GM19468 (cell line): ENCODE data around the gene MCF2L2.

Source experiments
- ATAC-seq: cut with Tn5 transposase; IDR thresholded peaks from one replicate; pipeline ENCODE4 v1.9.1; 2021; ENCODE audit warnings: mild to moderate bottlenecking, moderate library complexity, moderate number of reproducible peaks; ENCODE audit not compliant: unreplicated experiment; ENCODE audit errors: extremely low read depth

MCF2L2 gene

DNA sequence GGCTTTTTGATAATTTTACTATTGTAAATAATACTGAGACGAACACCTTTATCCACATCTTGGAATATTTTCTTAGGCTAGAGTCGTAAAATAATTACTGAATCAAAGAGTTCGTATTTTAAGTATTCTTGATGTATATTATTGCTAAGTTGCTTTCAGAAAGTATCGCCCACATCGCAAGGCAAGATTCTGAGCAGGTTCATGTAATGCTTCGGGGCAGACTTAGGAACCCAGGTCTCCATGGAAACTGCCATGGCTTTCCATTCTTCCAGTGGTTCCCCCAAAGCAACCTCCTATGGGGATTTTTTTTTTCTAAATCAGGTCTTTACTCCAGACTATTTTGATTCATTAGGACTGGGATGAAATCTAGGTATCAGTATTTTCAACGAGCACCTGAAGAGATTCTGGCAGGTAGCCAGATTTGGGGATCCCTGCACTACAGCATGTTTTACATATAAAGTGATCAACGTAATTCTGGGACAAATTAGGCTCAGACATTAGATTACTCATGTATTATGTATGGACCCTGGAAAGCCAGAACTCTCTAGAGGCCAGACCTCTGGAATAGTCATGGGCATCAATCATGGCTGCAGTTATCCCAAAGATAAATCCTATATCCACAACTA is 88.8 kb downstream of the MCF2L2 start:
- no peak for ATAC-seq

DNA sequence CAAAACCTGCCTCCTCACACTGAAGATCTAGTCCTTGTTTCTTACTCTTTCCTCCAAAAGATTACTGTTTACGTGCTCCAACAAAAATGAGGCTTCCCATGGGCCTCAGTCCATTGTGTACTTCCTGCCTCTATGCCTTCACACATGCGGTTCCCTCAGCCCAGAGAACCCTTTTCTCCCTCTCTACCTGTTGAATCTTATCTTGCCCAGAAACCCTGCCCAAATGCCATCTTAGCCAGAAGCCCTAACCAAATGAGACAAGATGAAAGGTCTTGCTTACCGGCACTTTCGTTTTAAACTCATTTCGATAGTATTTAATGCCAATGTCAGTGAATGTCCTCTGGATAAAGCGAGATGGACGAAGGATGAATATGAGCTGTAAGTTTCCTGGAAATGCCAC is 89.9 kb downstream of the MCF2L2 start:
- ATAC-seq: no peak

GRCh38 chr3:183332487-183332886 is 95.9 kb downstream of the MCF2L2 start:
- ATAC-seq: no peak

DNA sequence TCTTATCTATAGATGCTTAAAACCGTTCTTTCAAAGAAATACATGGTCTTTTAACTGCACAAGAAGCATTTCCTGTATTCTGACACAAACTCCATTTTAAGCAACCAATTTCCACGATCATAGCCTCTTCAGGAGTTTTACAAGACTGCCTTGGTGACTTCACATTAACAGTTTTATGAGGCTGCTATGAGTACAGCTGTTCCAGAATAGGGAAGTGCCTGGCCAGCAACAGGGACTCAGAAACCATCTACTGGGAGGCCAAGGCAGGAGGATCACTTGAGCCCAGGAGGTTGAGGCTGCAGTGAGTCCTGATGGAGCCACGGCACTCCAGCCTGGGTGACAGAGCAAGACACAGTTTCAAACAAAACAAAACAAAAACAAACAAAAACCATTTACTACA is 96.9 kb downstream of the MCF2L2 start:
- no peak for ATAC-seq

GRCh38 chr3:183330881-183331280 is 97.5 kb downstream of the MCF2L2 start:
- no peak for ATAC-seq

GRCh38 chr3:183329543-183329942 is 98.9 kb downstream of the MCF2L2 start:
- ATAC-seq: no peak

- ATAC-seq: no peak
Observed at GRCh38 chr3:183328823-183329222, 99.6 kb downstream of the MCF2L2 start.

GRCh38 chr3:183328164-183328563 is 100.3 kb downstream of the MCF2L2 start:
- no peak for ATAC-seq

DNA sequence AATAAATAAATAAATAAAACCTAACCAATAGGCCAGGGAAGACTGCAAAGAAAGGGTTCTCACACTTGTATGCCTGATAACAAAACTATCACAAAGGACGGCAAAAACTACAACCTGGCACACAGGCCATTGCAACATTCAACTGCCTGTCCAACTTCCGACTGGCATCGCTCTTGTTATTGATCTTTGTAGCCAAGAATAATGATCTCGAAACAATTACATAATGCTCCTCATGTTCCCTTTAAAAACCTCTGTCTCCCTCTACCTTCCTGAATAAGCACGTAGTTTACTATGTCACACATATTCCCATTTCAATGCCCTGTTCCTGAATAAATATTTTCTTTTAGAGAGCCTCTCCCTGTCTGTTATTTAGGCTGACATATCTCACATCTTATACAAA is 101.1 kb downstream of the MCF2L2 start:
- ATAC-seq: no peak

GRCh38 chr3:183324083-183324482 is 104.3 kb downstream of the MCF2L2 start:
- no peak for ATAC-seq

GRCh38 chr3:183319371-183319770 is 109.0 kb downstream of the MCF2L2 start:
- no peak for ATAC-seq

GRCh38 chr3:183318877-183319276 is 109.5 kb downstream of the MCF2L2 start:
- ATAC-seq: no peak

DNA sequence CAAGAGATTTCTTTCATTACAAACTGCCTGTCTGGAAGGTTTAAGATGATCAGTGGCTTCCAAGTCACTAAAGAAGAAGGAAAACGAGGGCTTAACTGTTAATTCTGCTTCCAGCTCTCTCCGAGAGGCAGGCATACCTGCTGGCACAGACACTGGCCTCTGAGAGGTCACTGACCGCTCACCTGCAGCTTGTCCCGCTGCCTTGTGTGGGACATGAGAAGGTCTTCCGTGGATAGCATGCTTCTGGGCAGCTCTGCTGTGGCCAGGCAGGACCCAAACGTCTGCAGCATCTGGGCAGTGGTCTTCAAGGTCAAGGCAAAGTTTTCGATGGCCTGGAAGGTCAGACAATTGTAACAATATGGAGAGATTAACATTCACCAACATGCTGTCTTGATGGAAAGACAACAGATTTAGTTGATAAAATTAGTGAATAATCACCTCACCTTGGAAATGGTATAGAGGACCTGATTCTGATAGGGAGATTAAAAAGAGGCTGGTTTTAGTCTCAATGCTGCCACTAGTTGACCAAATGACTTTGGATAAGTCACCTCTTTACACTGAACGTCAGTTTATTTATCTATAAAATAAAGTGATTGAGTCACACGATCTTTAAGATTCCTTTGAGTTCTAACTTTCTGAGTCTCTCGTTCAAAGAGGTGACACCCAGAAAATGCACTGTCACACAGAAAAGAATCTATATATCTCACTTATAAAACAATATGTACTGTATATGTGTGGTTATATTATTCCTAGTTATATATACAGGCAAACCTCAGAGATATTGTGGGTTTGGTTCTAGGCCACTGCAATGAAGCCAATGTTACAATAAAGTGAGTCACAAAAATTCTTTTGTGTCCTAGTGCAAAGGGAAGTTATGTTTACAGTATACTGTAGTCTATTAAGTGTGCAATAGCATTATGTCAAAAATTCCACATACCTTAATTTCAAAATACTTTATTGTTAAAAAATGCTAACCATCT is 110.2 kb downstream of the MCF2L2 start:
- ATAC-seq: no peak

- ATAC-seq: no peak
Observed at GRCh38 chr3:183317271-183317670, 111.1 kb downstream of the MCF2L2 start.

DNA sequence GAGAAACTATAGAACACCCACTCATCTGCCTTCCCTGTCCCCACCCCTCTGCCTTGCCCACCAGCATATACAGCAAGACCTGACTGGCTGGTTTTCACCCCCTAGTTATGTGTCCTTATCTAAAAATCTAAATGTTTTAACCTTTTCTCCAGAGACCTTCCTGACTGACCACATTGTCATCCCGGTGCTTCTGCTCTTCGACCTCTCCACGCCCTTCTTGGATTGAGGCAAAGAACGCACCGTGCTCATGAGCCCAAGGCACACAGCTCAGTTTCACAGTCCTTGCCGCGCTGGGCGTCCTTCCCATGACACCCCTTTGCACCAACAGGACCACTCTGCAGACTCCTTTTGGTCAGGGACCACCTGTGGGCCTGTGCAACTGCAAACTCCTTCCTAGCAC is 112.7 kb downstream of the MCF2L2 start:
- ATAC-seq: no peak

DNA sequence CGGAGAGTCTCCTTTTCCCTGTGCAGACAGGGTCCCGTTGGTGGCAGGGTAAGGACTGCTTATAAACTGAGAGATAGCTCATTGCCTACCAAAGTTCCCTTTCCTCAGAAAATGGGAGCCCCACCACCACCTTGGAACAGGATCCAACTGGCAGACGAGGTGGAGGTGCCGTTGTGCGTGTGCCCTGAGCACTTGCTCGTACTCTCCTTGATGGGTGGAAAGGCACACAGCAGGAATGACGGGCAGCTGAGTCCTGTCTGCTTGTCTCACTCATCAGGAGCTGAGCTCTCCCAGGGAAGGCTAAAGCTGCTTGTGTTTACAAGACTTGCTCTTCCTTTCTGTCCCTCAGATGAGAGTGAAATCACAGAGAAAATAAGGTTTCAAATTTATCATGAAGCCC is 114.7 kb downstream of the MCF2L2 start:
- no peak for ATAC-seq

DNA sequence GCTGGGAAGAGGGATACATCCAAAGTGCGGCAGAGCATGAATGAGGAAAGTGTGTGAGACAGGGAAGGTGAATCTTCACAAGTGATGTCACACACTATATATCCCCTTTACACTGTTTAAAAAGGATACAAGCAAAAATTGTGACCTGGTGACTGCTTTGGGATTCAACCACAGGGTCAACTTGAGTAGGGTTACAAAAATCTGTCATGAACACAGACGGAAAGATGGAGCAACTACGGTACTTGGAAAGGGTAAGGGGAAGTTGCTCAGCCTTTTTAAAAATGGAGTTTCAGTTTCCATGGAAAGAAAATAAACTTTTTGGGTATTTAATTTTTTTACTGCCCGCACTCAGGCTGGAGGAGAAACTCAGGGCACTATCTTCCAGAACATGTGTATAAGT is 115.1 kb downstream of the MCF2L2 start:
- no peak for ATAC-seq

GRCh38 chr3:183312433-183312832 is 116.0 kb downstream of the MCF2L2 start:
- no peak for ATAC-seq

DNA sequence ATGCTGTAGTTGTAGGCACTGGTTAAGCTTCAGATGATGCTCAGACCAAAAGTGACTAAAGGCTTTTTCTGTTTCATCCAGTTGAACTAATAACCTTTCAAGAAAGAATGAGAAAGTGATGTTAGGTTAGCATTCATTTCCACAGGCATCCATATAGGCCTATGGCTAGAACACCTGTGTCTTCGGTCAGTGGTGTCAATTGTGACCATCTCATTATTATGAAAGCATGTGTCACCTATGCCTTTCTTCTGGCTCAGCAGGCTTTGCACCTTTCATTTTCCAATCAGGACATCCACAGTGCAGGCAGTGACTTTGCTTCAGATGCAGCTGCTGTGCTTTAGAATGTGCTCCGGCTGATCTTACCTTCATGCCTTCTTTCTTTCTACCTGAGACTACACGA is 117.5 kb downstream of the MCF2L2 start:
- no peak for ATAC-seq

DNA sequence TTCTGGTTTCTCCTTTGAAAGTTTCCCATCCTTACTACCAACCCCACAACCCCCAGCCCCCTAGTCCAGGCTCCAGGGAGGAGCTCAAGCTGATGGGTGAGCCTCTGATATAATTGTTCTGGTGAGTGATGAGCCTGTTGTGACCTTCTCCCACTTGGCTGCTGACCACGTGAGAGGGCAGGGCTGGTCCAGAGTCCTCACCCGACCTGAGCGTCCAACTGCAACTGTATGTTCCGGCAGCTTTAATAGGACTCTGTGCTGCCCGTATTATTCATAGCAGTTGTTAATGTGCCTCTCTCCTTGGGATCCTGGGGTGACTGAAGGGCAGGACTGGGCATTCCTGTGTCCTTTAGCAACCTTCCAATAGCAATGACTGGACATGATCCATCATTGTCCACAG is 119.1 kb downstream of the MCF2L2 start:
- ATAC-seq: no peak

GRCh38 chr3:183308751-183309150 is 119.7 kb downstream of the MCF2L2 start:
- ATAC-seq: no peak

GRCh38 chr3:183307749-183308148 is 120.7 kb downstream of the MCF2L2 start:
- ATAC-seq: no peak
